ENCODE results near the gene PCSK7.
A peak's percentile ranks its signal among the peaks of the same experiment; 100 is the strongest.
"Not testable (repeated sequence)": the region's sequence is repeated elsewhere in the genome, so short reads cannot be mapped to it uniquely, and the experiment has no call there.

PCSK7 gene

GRCh38 chr11:117231842-117232091 is at the start of gene PCSK7:
Gene PCSK7, minus strand, starts transcription at chr11:117232073. Its CDS starts 2,229 bp downstream, at chr11:117229844.
- peak within 1 kb of the TSS; percentile 94 for H3K4me3 ChIP-seq (replicated peaks; ENCODE audit: low read depth, low read length)
- no peak for TF ChIP-seq CTCF (IDR thresholded peaks at IDR 0.05; ENCODE audit: low read depth, low read length, missing control alignments)
- no peak for DNase-seq (ENCODE audit: extremely low read depth, low read depth)

GRCh38 chr11:117281159-117281558 is 49.3 kb upstream of the PCSK7 start:
- no peak overlapping the region for H3K4me3 ChIP-seq (replicated peaks; ENCODE audit: low read depth, low read length)
- no peak for TF ChIP-seq CTCF (IDR thresholded peaks at IDR 0.05; ENCODE audit: low read depth, low read length, missing control alignments)
- peak; percentile 91 for DNase-seq (ENCODE audit: extremely low read depth, low read depth)

- no peak overlapping the region for H3K4me3 ChIP-seq (replicated peaks; ENCODE audit: low read depth, low read length)
- TF ChIP-seq CTCF (IDR thresholded peaks at IDR 0.05; ENCODE audit: low read depth, low read length, missing control alignments), result no peak
- no peak for DNase-seq (ENCODE audit: extremely low read depth, low read depth)
Observed at GRCh38 chr11:117279711-117280376, 48.0 kb upstream of the PCSK7 start.

GRCh38 chr11:117278347-117278746 is 46.5 kb upstream of the PCSK7 start:
- TF ChIP-seq CTCF (IDR thresholded peaks at IDR 0.05; ENCODE audit: low read depth, low read length, missing control alignments), result no peak
- H3K4me3 ChIP-seq (replicated peaks; ENCODE audit: low read depth, low read length), result no peak overlapping the region
- DNase-seq (ENCODE audit: extremely low read depth, low read depth), result no peak

GRCh38 chr11:117273550-117274289 is 41.8 kb upstream of the PCSK7 start:
- H3K4me3 ChIP-seq (replicated peaks; ENCODE audit: low read depth, low read length), result no peak overlapping the region
- TF ChIP-seq CTCF (IDR thresholded peaks at IDR 0.05; ENCODE audit: low read depth, low read length, missing control alignments), result no peak

GRCh38 chr11:117272175-117272574 is 40.3 kb upstream of the PCSK7 start:
- DNase-seq (ENCODE audit: extremely low read depth, low read depth); H3K4me3 ChIP-seq (replicated peaks; ENCODE audit: low read depth, low read length): not testable (repeated sequence)

More at GRCh38 chr11:117273550-117274289, 41.8 kb upstream of the PCSK7 start:
- peak; percentile 44 for DNase-seq (ENCODE audit: extremely low read depth, low read depth)

GRCh38 chr11:117271208-117271607 is 39.3 kb upstream of the PCSK7 start:
- no peak overlapping the region for H3K4me3 ChIP-seq (replicated peaks; ENCODE audit: low read depth, low read length)
- no peak for TF ChIP-seq CTCF (IDR thresholded peaks at IDR 0.05; ENCODE audit: low read depth, low read length, missing control alignments)
- DNase-seq (ENCODE audit: extremely low read depth, low read depth), result no peak
